Parathyroid adenoma (tissue), 2 donors: Measurements from ENCODE around the gene ARMH3.
A peak's percentile ranks its signal among the peaks of the same experiment; 100 is the strongest.

Experiments used
- H2AFZ ChIP-seq: fragments of 300-600 bp; sonication (generic); one replicate; pipeline ENCODE4 v1.7.0; 2017; ENCODE audit warnings: antibody characterized with exemption, mild to moderate bottlenecking
- H3K27ac ChIP-seq: fragments of 300-600 bp; sonication (generic); one replicate; pipeline ENCODE4 v1.7.0; 2017
- H3K27me3 ChIP-seq: fragments of 300-600 bp; sonication (generic); one replicate; pipeline ENCODE4 v1.7.0; 2017; ENCODE audit warnings: low read length; ENCODE audit not compliant: control insufficient read depth, insufficient read depth
- H3K36me3 ChIP-seq: fragments of 300-600 bp; sonication (generic); one replicate; pipeline ENCODE4 v1.7.0; 2017; ENCODE audit warnings: low read length; ENCODE audit not compliant: control insufficient read depth, insufficient read depth
- H3K4me1 ChIP-seq: fragments of 300-600 bp; sonication (generic); one replicate; pipeline ENCODE4 v1.7.0; 2017; ENCODE audit warnings: control low read depth
- H3K4me2 ChIP-seq: fragments of 300-600 bp; sonication (generic); one replicate; pipeline ENCODE4 v1.7.0; 2017; ENCODE audit warnings: low read length
- H3K4me3 ChIP-seq: fragments of 300-600 bp; sonication (generic); one replicate; pipeline ENCODE4 v1.7.0; 2017; ENCODE audit warnings: low read depth, low read length
- H3K79me2 ChIP-seq: fragments of 300-600 bp; sonication (generic); one replicate; pipeline ENCODE4 v1.7.0; 2017; ENCODE audit warnings: control low read depth
- H3K9ac ChIP-seq: fragments of 300-600 bp; sonication (generic); one replicate; pipeline ENCODE4 v1.7.0; 2017; ENCODE audit warnings: mild to moderate bottlenecking
- H3K9me3 ChIP-seq: fragments of 300-600 bp; sonication (generic); one replicate; pipeline ENCODE4 v1.7.0; 2017; ENCODE audit warnings: low read length; ENCODE audit not compliant: control insufficient read depth
- CTCF ChIP-seq: fragments of 300-600 bp; sonication (generic); IDR thresholded peaks from one replicate; pipeline ENCODE4 v1.7.0; 2017; ENCODE audit warnings: antibody characterized with exemption, mild to moderate bottlenecking
- donor health status: primary hyperparathyroidism.

Gene ARMH3

GRCh38 chr10:101839416-101840063, 216.4 kb downstream of the ARMH3 start:
- H3K27ac ChIP-seq, result no peak overlapping the region
- H3K9me3 ChIP-seq, result no peaks in the 10 kb centered on the region
- H3K4me1 ChIP-seq, result peaks cover 5% of the 10 kb centered on the region
- H3K27me3 ChIP-seq, result no peaks in the 10 kb centered on the region
- H3K9ac ChIP-seq, result no peak overlapping the region
- peak overlapping the region; percentile 27 for H3K4me2 ChIP-seq
- H2AFZ ChIP-seq, result peak overlapping the region; percentile 48
- H3K4me3 ChIP-seq, result no peak overlapping the region
- no peak for TF ChIP-seq CTCF
- H3K36me3 ChIP-seq, result no peaks in the 10 kb centered on the region
- no peaks in the 10 kb centered on the region for H3K79me2 ChIP-seq

DNA sequence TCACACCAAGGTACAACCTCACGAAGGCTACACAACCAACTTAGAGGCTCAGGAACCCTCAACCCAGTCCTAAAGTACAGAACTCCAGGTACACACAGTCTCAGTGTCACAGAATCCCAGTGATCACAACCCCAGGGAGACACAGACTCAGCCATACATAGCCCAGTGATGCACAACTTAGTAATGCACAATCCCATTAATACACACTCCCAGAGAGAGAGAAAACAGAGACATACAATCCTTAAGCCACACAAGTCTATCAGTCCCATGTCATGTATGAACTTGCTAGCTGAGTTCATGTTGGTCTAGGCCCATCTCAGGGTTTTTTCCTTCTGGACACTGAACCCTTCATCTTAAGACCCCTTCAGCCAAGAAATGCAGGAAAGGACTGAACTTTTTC, 217.0 kb downstream of the ARMH3 start:
- Histone ChIP-seq H2AFZ (no peak overlapping the region), H3K79me2 (no peaks in the 10 kb centered on the region), H3K27ac (no peak overlapping the region), H3K9ac (no peak overlapping the region), H3K27me3 (no peaks in the 10 kb centered on the region), H3K4me1 (peaks cover 5% of the 10 kb centered on the region), H3K36me3 (no peaks in the 10 kb centered on the region), H3K4me3 (no peak overlapping the region), H3K9me3 (no peaks in the 10 kb centered on the region), H3K4me2 (no peak overlapping the region)
- no peak for TF ChIP-seq CTCF

GRCh38 chr10:101838416-101838970, 217.5 kb downstream of the ARMH3 start:
- no peaks in the 10 kb centered on the region for H3K79me2 ChIP-seq
- H3K4me1 ChIP-seq, result peaks cover 5% of the 10 kb centered on the region
- H3K36me3 ChIP-seq, result no peaks in the 10 kb centered on the region
- no peak overlapping the region for H3K4me2 ChIP-seq
- no peaks in the 10 kb centered on the region for H3K27me3 ChIP-seq
- H3K27ac ChIP-seq, result no peak overlapping the region
- H3K9me3 ChIP-seq, result no peaks in the 10 kb centered on the region
- H2AFZ ChIP-seq, result no peak overlapping the region
- no peak for TF ChIP-seq CTCF
- H3K4me3 ChIP-seq, result no peak overlapping the region
- H3K9ac ChIP-seq, result no peak overlapping the region

GRCh38 chr10:101837748-101838147, 218.2 kb downstream of the ARMH3 start:
- Histone ChIP-seq H3K4me3 (no peak overlapping the region), H3K27me3 (no peaks in the 10 kb centered on the region), H3K36me3 (no peaks in the 10 kb centered on the region), H3K9ac (no peak overlapping the region), H2AFZ (no peak overlapping the region), H3K4me2 (no peak overlapping the region), H3K9me3 (no peaks in the 10 kb centered on the region), H3K4me1 (peaks cover 5% of the 10 kb centered on the region), H3K79me2 (no peaks in the 10 kb centered on the region), H3K27ac (no peak overlapping the region)
- TF ChIP-seq CTCF, result no peak

DNA sequence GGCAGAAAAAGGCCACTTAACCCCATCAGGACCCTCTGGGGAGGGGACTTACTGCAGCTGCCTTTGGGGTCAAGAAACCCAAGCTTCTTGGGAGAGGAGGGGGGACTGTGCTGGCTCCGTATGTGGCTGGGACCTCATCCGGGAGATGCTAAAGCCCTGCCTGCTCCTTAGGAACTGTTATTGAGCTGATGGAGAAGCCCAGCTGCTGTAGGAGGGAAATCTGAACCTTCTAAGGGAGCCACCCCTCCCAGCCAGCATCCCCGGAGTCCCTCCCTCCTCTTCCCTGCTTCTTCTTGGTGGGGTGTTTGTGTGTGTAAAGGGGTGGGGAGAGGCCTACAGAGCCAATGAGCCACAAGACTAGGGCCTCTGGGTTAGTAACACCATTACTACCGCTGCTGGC, 220.6 kb downstream of the ARMH3 start:
- H3K9me3 ChIP-seq, result no peaks in the 10 kb centered on the region
- H3K4me3 ChIP-seq, result no peak overlapping the region
- H3K4me1 ChIP-seq, result peaks cover 14% of the 10 kb centered on the region
- H3K4me2 ChIP-seq, result no peak overlapping the region
- no peaks in the 10 kb centered on the region for H3K36me3 ChIP-seq
- H3K27ac ChIP-seq, result no peak overlapping the region
- H3K9ac ChIP-seq, result no peak overlapping the region
- H2AFZ ChIP-seq, result no peak overlapping the region
- H3K27me3 ChIP-seq, result no peaks in the 10 kb centered on the region
- no peaks in the 10 kb centered on the region for H3K79me2 ChIP-seq
- TF ChIP-seq CTCF, result no peak
